H9 (cell line): ENCODE measurements around the gene PCMT1. TPM values are rescaled to one million over a fixed set of nuclear protein-coding genes. Genes with fewer than 3 reads are reported as not detected.

Experiments used
- DNase-seq: peaks from one replicate; pipeline ENCODE4 v3.0.0-alpha.2; 2017
- H2AFZ ChIP-seq: one replicate; pipeline ENCODE4 v1.6.1; 2013; ENCODE audit warnings: mild to moderate bottlenecking, low read length, control low read depth, moderate library complexity
- H2AK5ac ChIP-seq: 2 replicates; pipeline ENCODE4 v1.6.1; 2013; ENCODE audit warnings: low read length, control low read depth, mixed read lengths; ENCODE audit not compliant: insufficient read length
- H2BK120ac ChIP-seq: one replicate; pipeline ENCODE4 v1.6.1; 2013; ENCODE audit warnings: low read depth, mild to moderate bottlenecking, low read length, control low read depth, inconsistent platforms; ENCODE audit not compliant: poor library complexity, severe bottlenecking
- H2BK12ac ChIP-seq: 2 replicates; pipeline ENCODE4 v1.6.1; 2013; ENCODE audit warnings: low read length, control low read depth, mixed read lengths, low read depth; ENCODE audit not compliant: insufficient read length
- H2BK15ac ChIP-seq: 2 replicates; pipeline ENCODE4 v1.6.1; 2013; ENCODE audit warnings: low read depth, low read length, control low read depth
- H2BK20ac ChIP-seq: one replicate; pipeline ENCODE4 v1.6.1; 2013; ENCODE audit warnings: low read depth, mild to moderate bottlenecking, low read length, control low read depth, inconsistent platforms; ENCODE audit not compliant: poor library complexity, severe bottlenecking
- H2BK5ac ChIP-seq: 2 replicates; pipeline ENCODE4 v1.6.1; 2013; ENCODE audit warnings: low read length, control low read depth, mixed read lengths; ENCODE audit not compliant: insufficient read length
- H3K14ac ChIP-seq: 2 replicates; pipeline ENCODE4 v1.6.1; 2013; ENCODE audit warnings: low read length, control low read depth; ENCODE audit not compliant: insufficient read depth
- H3K18ac ChIP-seq: 2 replicates; pipeline ENCODE4 v1.6.1; 2013; ENCODE audit warnings: low read depth, mild to moderate bottlenecking, mixed read lengths, low read length, control low read depth; ENCODE audit not compliant: insufficient read length
- H3K23ac ChIP-seq: 2 replicates; pipeline ENCODE4 v1.6.1; 2013; ENCODE audit warnings: low read length, control low read depth, mixed read lengths, low read depth; ENCODE audit not compliant: insufficient read length
- H3K23me2 ChIP-seq: 2 replicates; pipeline ENCODE4 v1.6.1; 2013; ENCODE audit warnings: low read depth, mild to moderate bottlenecking, mixed read lengths, low read length, control low read depth; ENCODE audit not compliant: insufficient read length, poor library complexity, severe bottlenecking
- H3K27ac ChIP-seq: 2 replicates; pipeline ENCODE4 v1.5.1; 2013; ENCODE audit warnings: low read length, control low read depth, mixed read lengths, low read depth; ENCODE audit not compliant: insufficient read length
- H3K27me3 ChIP-seq: 2 replicates; pipeline ENCODE4 v1.6.1; 2013; ENCODE audit warnings: low read length, control low read depth, inconsistent platforms; ENCODE audit not compliant: insufficient read depth
- H3K4ac ChIP-seq: 2 replicates; pipeline ENCODE4 v1.6.1; 2013; ENCODE audit warnings: low read depth, mild to moderate bottlenecking, control low read depth, inconsistent platforms, low read length, moderate library complexity
- H3K4me1 ChIP-seq: 2 replicates; pipeline ENCODE4 v1.6.1; 2013; ENCODE audit warnings: low read length, control low read depth, inconsistent platforms; ENCODE audit not compliant: insufficient read depth
- H3K4me2 ChIP-seq: 2 replicates; pipeline ENCODE4 v1.6.1; 2013; ENCODE audit warnings: low read length, control low read depth, mixed read lengths; ENCODE audit not compliant: insufficient read length, insufficient read depth
- H3K56ac ChIP-seq: 2 replicates; pipeline ENCODE4 v1.6.1; 2013; ENCODE audit warnings: low read depth, mild to moderate bottlenecking, mixed read lengths, low read length, control low read depth; ENCODE audit not compliant: insufficient read length
- H3K79me1 ChIP-seq: 2 replicates; pipeline ENCODE4 v1.6.1; 2013; ENCODE audit warnings: low read depth, mild to moderate bottlenecking, moderate library complexity, low read length, control low read depth, inconsistent platforms; ENCODE audit not compliant: insufficient read depth, poor library complexity, severe bottlenecking
- H3K79me2 ChIP-seq: 2 replicates; pipeline ENCODE4 v1.6.1; 2013; ENCODE audit warnings: low read length, control low read depth, inconsistent platforms; ENCODE audit not compliant: insufficient read depth
- H3K9ac ChIP-seq: 2 replicates; pipeline ENCODE4 v1.6.1; 2013; ENCODE audit warnings: low read length, control low read depth, mixed read lengths; ENCODE audit not compliant: insufficient read length; ENCODE audit errors: extremely low read depth
- H3K9me3 ChIP-seq: one replicate; pipeline ENCODE4 v1.6.1; 2013; ENCODE audit warnings: low read depth, low read length, inconsistent platforms; ENCODE audit not compliant: control insufficient read depth
- H3T11ph ChIP-seq: one replicate; pipeline ENCODE4 v1.6.1; 2013; ENCODE audit warnings: mild to moderate bottlenecking, low read length, control low read depth, inconsistent platforms
- H4K20me1 ChIP-seq: one replicate; pipeline ENCODE4 v1.6.1; 2013; ENCODE audit not compliant: control insufficient read depth, insufficient read length, insufficient read depth
- H4K5ac ChIP-seq: 2 replicates; pipeline ENCODE4 v1.6.1; 2013; ENCODE audit warnings: low read depth, mild to moderate bottlenecking, mixed read lengths, low read length, control low read depth; ENCODE audit not compliant: insufficient read length
- H4K8ac ChIP-seq: replicated peaks from 2 replicates; pipeline ENCODE4 v1.6.1; 2013; ENCODE audit warnings: low read length, control low read depth, mixed read lengths, low read depth; ENCODE audit not compliant: insufficient read length
- H4K91ac ChIP-seq: 2 replicates; pipeline ENCODE4 v1.6.1; 2013; ENCODE audit warnings: low read depth, mild to moderate bottlenecking, moderate library complexity, mixed read lengths, low read length, control low read depth; ENCODE audit not compliant: insufficient read length
- H3K27ac Mint-ChIP-seq, 3 experiments: 2 replicates in 2 of 3; 3 replicates in 1 of 3; pipeline ENCODE4 v1.8.0; 2020 to 2021; ENCODE audit warnings: mixed read lengths in 3 of 3, mild to moderate bottlenecking in 1 of 3, moderate library complexity in 1 of 3
- H3K27me3 Mint-ChIP-seq: 2 replicates; pipeline ENCODE4 v1.8.0; 2021; ENCODE audit warnings: low read depth, mild to moderate bottlenecking, moderate library complexity, mixed read lengths
- H3K36me3 Mint-ChIP-seq, 3 experiments: 2 replicates in 2 of 3; 3 replicates in 1 of 3; pipeline ENCODE4 v1.8.0; 2020 to 2021; ENCODE audit warnings: low read depth in 3 of 3, mixed read lengths in 3 of 3; ENCODE audit not compliant: insufficient read depth in 1 of 3
- H3K4me1 Mint-ChIP-seq, 2 experiments: 2 replicates each; pipeline ENCODE4 v1.8.0; 2020; ENCODE audit warnings: mixed read lengths in 2 of 2
- H3K4me3 Mint-ChIP-seq, 2 experiments: 2 replicates in 1 of 2; 3 replicates in 1 of 2; pipeline ENCODE4 v1.8.0; 2020 to 2021; ENCODE audit warnings: mild to moderate bottlenecking in 2 of 2, mixed read lengths in 2 of 2, moderate library complexity in 1 of 2
- H3K9me3 Mint-ChIP-seq, 2 experiments: 2 replicates in 1 of 2; 3 replicates in 1 of 2; pipeline ENCODE4 v1.8.0; 2020; ENCODE audit warnings: mild to moderate bottlenecking in 2 of 2, mixed read lengths in 2 of 2, moderate library complexity in 1 of 2
- WGBS: extraction: QIAGEN DNeasy Blood & Tissue Kit; methylation state at CpG from one replicate; pipeline ENCODE4 v1.1.7; 2013; ENCODE audit warnings: missing lambda C conversion rate, low lambda C conversion rate, mixed read lengths; ENCODE audit not compliant: insufficient read length; ENCODE audit errors: extremely low coverage; 5-methylcytosine and 5-hydroxymethylcytosine counted together
- total RNA-seq: library from RNA; stranded (reverse); gene quantifications from 2 replicates; pipeline ENCODE4 v1.2.1, GENCODE V29; 2021
- TF ChIP-seq, protein P1 (sequence below): fragments of 200-600 bp; sonication (generic); conservative IDR thresholded peaks from 3 replicates; pipeline ENCODE4 v1.8.0; 2021; ENCODE audit warnings: antibody characterized with exemption, mild to moderate bottlenecking

The PCMT1 gene
- total RNA-seq, 1 experiment from 2014 or later: 98.3 TPM

DNA sequence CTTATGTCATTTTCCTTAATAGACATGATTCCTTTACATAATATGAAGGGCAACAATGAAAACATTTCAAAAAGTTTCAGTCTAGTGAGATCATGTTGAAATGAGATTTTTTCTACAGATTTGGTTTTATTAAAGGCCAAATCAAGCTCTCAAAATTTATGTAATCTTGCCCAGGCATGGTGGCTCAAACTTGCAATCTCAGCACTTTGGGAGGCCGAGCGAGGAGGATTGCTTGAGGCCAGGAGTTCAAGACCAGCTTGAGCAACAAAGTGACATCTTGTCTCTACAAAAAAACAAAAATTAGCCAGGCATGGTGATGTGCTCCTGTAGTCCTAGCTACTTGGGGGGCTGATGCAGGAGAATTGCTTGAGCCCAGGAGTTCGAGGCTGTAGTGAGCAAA, 63.8 kb downstream of the PCMT1 start:
- H4K8ac ChIP-seq: no peak overlapping the region
- no peak overlapping the region for H3K4ac ChIP-seq
- no peak overlapping the region for H4K5ac ChIP-seq
- no peak overlapping the region for H2BK15ac ChIP-seq
- no peak overlapping the region for H3K27ac ChIP-seq
- no peaks in the 10 kb centered on the region for H3K79me2 ChIP-seq
- H3K23me2 ChIP-seq: no peaks in the 10 kb centered on the region
- H3K18ac ChIP-seq: no peak overlapping the region
- no peaks in the 10 kb centered on the region for H3K4me1 Mint-ChIP-seq
- no peak overlapping the region for H3K14ac ChIP-seq
- H3K4me2 ChIP-seq: no peak overlapping the region
- TF ChIP-seq, protein P1, sequence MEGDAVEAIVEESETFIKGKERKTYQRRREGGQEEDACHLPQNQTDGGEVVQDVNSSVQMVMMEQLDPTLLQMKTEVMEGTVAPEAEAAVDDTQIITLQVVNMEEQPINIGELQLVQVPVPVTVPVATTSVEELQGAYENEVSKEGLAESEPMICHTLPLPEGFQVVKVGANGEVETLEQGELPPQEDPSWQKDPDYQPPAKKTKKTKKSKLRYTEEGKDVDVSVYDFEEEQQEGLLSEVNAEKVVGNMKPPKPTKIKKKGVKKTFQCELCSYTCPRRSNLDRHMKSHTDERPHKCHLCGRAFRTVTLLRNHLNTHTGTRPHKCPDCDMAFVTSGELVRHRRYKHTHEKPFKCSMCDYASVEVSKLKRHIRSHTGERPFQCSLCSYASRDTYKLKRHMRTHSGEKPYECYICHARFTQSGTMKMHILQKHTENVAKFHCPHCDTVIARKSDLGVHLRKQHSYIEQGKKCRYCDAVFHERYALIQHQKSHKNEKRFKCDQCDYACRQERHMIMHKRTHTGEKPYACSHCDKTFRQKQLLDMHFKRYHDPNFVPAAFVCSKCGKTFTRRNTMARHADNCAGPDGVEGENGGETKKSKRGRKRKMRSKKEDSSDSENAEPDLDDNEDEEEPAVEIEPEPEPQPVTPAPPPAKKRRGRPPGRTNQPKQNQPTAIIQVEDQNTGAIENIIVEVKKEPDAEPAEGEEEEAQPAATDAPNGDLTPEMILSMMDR: no peak
- H3K9ac ChIP-seq: no peak overlapping the region
- no peak overlapping the region for H2AFZ ChIP-seq
- no peaks in the 10 kb centered on the region for H3K9me3 Mint-ChIP-seq
- no peaks in the 10 kb centered on the region for H3K27me3 Mint-ChIP-seq
- H3K27ac Mint-ChIP-seq: no peak overlapping the region
- H3T11ph ChIP-seq: no peak overlapping the region
- H4K91ac ChIP-seq: no peak overlapping the region
- H3K9me3 ChIP-seq: no peaks in the 10 kb centered on the region
- H2BK5ac ChIP-seq: no peak overlapping the region
- DNase-seq: no peak
- H3K56ac ChIP-seq: no peak overlapping the region
- H3K23ac ChIP-seq: no peak overlapping the region
- H2BK120ac ChIP-seq: no peak overlapping the region
- no peaks in the 10 kb centered on the region for H3K4me1 ChIP-seq
- no peak overlapping the region for H2BK20ac ChIP-seq
- no peaks in the 10 kb centered on the region for H4K20me1 ChIP-seq
- H2BK12ac ChIP-seq: no peak overlapping the region
- H2AK5ac ChIP-seq: no peak overlapping the region
- H3K4me3 Mint-ChIP-seq: no peak overlapping the region
- no CpG with 5 or more reads among the region's 3 CpGs for WGBS
- no peaks in the 10 kb centered on the region for H3K79me1 ChIP-seq
- H3K36me3 Mint-ChIP-seq: peaks cover 0 to 18% (median 2%) of the 10 kb centered on the region in 3 experiments; a peak in 4 of 7 replicates
- H3K27me3 ChIP-seq: no peaks in the 10 kb centered on the region
